HUES48 (cell line): Measurements from ENCODE around the gene C2orf42.
A peak's percentile ranks its signal among the peaks of the same experiment; 100 is the strongest.
"Not testable (repeated sequence)": the region's sequence is repeated elsewhere in the genome, so short reads cannot be mapped to it uniquely, and the experiment has no call there.

Experiments used
- H3K27ac ChIP-seq: one replicate; pipeline ENCODE4 v1.7.0; 2013; ENCODE audit warnings: low read depth, low read length, inconsistent platforms
- H3K27me3 ChIP-seq: 2 replicates; pipeline ENCODE4 v1.6.1; 2013; ENCODE audit warnings: mild to moderate bottlenecking, low read length; ENCODE audit not compliant: control insufficient read depth, insufficient read depth
- H3K36me3 ChIP-seq: 2 replicates; pipeline ENCODE4 v1.6.1; 2013; ENCODE audit warnings: low read length; ENCODE audit not compliant: control insufficient read depth, insufficient read depth
- H3K4me1 ChIP-seq: 2 replicates; pipeline ENCODE4 v1.6.1; 2013; ENCODE audit warnings: mild to moderate bottlenecking, low read length; ENCODE audit not compliant: control insufficient read depth, insufficient read depth
- H3K4me3 ChIP-seq: 2 replicates; pipeline ENCODE4 v1.5.1; 2013; ENCODE audit warnings: mild to moderate bottlenecking, low read depth, low read length
- H3K9ac ChIP-seq: 2 replicates; pipeline ENCODE4 v1.6.1; 2013; ENCODE audit warnings: mild to moderate bottlenecking, low read depth, low read length, moderate library complexity
- H3K9me3 ChIP-seq: 2 replicates; pipeline ENCODE4 v1.6.1; 2013; ENCODE audit warnings: low read length; ENCODE audit not compliant: control insufficient read depth, insufficient read depth

Gene C2orf42

DNA sequence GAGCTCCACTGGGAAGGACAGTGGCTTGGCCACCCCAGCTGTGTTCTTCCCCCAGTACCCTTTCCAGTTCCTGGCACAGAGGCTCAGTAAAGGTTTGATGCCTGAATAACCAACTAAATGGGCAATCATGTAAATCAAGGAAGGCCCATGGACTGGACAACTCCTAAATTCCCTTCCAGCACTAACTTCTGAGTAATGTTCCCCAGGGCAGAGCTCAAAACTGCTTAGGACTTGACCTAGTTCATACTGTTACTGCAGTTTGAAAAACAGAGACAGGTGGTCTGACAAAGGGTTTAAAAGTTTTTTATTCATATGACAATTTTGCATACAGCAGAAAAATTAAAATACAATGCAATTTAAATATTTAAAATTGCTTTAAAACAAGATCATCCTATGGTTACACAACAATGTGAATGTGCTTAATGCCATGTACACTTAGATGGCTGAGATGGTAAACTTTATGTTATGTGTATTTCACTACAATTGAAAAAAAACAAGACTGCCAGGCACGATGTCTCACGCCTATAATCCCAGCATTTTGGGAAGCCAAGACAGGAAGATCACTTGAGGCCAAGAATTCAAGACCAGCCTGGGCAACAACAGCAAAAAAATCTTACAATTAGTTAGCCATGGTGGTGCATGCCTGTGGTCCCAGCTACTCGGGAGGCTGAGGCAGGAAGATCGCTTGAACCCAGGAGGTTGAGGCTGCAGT is 77.3 kb downstream of the C2orf42 start:
- no peaks in the 10 kb centered on the region for H3K27me3 ChIP-seq
- no peaks in the 10 kb centered on the region for H3K9me3 ChIP-seq
- no peak overlapping the region for H3K27ac ChIP-seq
- no peaks in the 10 kb centered on the region for H3K36me3 ChIP-seq
- H3K4me3 ChIP-seq: no peak overlapping the region
- peaks cover 26% of the 10 kb centered on the region for H3K4me1 ChIP-seq
- no peak overlapping the region for H3K9ac ChIP-seq

DNA sequence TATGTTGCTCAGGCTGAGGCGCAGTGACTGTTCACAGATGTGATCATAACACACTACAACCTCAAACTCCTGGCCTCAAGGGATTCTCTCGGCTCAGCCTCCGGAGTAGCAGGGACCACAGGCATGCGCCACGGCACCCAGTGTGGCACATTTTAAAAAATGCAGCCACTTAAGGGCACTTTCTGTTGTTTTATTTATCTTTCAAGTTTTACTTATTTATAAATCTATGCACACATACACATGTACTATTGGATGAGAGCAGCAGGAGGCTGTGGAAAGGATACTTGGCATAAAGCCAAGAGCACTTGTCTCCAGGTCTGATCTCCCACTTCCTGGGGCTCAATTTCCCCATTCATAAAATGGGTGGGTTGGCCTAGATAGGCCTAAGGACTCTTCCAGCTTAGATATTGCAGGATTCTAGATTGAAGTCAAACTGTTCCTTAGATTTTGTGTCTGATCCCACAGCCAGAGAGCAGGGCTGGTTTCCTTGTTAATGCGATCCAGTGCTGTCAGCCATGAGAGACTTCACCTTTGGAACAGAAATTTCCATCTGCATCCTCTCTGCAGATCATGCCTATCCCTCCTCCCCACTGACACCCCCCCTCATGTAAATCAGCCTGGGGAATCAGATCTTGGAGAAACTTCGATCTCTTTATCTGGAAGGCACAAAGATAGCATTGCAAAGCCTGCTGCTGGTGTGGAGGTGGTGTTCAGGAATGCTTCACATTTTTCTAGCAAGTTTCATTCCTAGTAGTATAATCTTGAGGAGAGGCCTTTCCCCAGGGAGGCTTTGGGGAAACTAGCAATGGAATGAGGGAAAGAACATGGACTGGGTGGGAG is 78.8 kb downstream of the C2orf42 start:
- no peak overlapping the region for H3K4me3 ChIP-seq
- no peak overlapping the region for H3K9ac ChIP-seq
- H3K27ac ChIP-seq: peak overlapping the region; percentile 11
- H3K27me3 ChIP-seq: no peaks in the 10 kb centered on the region
- no peaks in the 10 kb centered on the region for H3K9me3 ChIP-seq
- peaks cover 32% of the 10 kb centered on the region for H3K4me1 ChIP-seq
- H3K36me3 ChIP-seq: no peaks in the 10 kb centered on the region

DNA sequence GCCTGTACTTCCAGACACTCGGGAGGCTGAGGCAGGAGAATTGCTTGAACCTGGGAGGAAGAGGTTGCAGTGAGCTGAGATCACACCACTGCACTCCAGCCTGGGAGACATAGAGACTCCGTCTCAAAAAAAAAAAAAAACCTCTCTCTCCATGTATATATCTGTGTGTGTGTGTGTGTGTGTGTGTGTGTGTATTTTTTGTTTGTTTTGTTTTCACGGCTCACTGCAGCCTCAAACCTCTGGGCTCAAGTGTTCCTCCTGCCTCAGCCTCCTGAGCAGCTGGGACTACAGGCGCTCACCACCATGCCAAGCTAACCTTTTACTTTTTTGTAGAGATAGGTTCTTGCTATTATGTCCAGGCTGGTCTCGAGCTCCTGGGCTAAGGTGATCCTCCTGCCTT is 80.4 kb downstream of the C2orf42 start:
- not testable (repeated sequence) for H3K4me3 ChIP-seq, H3K9ac ChIP-seq, H3K9me3 ChIP-seq, H3K27ac ChIP-seq, H3K36me3 ChIP-seq, H3K27me3 ChIP-seq
- H3K4me1 ChIP-seq: peaks cover 26% of the 10 kb centered on the region

DNA sequence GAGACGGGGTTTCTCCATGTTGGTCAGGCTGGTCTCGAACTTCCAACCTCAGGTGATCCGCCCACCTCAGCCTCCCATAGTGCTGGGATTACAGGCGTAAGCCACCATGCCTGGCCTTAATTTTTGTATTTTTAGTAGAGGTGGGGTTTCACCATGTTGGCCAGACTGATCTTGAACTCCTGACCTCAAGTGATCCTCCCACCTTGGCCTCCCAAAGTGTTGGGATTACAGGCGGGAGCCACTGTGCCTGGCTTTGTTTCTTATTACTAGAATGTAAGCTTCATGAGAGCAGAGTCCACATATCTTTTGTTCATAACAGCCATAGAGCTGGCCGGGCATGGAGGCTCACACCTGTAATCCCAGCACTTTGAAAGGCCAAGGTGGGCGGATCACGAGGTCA is 84.7 kb downstream of the C2orf42 start:
- not testable (repeated sequence) for H3K9ac ChIP-seq, H3K27me3 ChIP-seq, H3K27ac ChIP-seq, H3K4me3 ChIP-seq, H3K9me3 ChIP-seq, H3K36me3 ChIP-seq
- peaks cover 26% of the 10 kb centered on the region for H3K4me1 ChIP-seq

DNA sequence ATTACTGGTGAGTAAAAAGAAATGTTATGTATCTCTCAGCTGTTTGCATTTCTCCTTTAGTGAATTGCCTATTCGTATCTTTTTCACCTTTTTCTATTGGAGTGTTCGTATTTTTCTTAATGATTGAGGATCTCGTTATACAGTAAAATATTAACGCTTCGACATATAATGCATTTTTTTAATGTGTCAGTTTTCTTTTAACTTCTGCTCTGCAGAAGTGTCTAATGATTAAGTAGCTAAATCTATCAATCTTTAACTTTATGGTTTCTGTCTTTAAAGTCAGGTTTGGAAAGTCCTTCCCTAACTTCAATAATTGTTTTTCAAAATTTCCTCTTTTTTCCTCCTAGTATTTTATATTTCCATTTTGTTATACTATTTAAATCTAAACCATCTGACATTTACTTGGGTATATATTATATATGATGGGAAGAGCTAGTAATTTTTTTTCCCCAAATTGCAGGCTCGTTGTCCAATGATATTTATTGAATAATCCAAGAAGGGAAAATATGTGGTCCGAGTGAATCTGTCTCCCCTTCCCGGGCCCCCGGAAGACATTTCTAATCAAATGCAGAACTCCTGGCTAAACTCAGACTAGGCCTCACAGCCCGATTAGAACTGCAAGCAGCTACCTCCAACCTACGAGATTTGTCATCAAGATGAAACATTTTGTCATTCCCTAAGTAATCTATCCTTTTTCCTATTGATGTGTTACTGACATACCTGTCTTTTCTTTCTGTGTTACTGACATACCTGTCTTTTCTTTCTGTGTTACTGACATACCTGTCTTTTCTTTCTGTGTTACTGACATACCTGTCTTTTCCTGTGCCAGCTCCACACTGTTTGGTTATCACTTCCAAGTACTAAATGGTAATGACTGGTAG is 86.3 kb downstream of the C2orf42 start:
- Histone ChIP-seq H3K27ac (peak overlapping the region; percentile 57), H3K36me3 (no peaks in the 10 kb centered on the region), H3K4me3 (no peak overlapping the region), H3K27me3 (no peaks in the 10 kb centered on the region), H3K4me1 (peaks cover 26% of the 10 kb centered on the region), H3K9ac (no peak overlapping the region), H3K9me3 (no peaks in the 10 kb centered on the region)

DNA sequence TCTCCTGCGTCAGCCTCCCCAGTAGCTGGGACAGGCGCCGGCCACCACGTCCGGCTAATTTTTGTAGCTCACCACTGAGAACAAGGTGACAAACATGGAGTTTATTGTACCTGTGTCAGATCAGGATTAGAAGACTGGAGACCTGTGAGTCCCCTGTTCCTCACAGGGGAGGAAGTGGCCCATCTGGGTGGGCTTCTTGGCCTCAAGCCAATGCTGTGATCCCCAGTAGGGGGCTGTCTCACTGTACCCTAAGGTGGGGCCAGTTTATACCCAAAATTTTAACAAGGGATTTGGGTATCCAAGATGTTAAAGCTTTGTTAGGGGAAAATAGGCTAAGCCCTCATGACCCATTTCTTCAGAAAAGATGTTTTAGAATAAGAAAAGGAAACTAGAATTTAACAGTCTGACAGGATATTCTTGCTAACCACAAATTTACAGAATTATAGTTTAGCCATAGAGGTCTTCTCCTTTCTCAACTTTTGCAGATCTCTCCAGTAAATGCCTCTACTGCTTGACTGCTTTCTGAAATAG is 87.2 kb downstream of the C2orf42 start:
- Histone ChIP-seq H3K4me3 (no peak overlapping the region), H3K27me3 (no peaks in the 10 kb centered on the region), H3K36me3 (no peaks in the 10 kb centered on the region), H3K9ac (no peak overlapping the region), H3K4me1 (peaks cover 21% of the 10 kb centered on the region), H3K27ac (peak overlapping the region; percentile 57), H3K9me3 (no peaks in the 10 kb centered on the region)

DNA sequence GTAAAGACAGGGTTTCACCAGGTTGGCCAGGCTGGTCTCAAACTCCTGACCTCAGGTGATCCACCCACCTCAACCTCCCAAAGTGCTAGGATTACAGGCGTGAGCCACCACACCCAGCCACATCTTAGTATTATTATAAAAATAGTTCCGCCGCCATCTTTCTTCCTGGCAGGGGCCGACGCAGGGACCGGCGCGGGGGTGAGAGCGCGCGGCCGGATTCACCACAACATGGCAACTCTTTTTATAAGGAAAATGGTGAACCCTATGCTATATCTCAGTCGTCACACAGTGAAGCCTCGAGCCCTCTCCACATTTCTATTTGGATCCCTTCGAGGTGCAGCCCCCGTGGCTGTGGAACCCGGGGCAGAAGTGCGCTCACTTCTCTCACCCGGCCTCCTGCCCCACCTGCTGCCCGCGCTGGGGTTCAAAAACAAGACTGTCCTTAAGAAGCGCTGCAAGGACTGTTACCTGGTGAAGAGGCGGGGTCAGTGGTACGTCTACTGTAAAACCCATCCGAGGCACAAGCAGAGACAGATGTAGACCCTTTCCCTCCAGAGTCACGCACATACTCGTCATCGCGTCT is 88.4 kb downstream of the C2orf42 start:
- H3K4me1 ChIP-seq: peaks cover 12% of the 10 kb centered on the region; the same call in 1 of the 2 replicates
- not testable (repeated sequence) for H3K9me3 ChIP-seq, H3K27ac ChIP-seq, H3K36me3 ChIP-seq, H3K4me3 ChIP-seq, H3K27me3 ChIP-seq, H3K9ac ChIP-seq

DNA sequence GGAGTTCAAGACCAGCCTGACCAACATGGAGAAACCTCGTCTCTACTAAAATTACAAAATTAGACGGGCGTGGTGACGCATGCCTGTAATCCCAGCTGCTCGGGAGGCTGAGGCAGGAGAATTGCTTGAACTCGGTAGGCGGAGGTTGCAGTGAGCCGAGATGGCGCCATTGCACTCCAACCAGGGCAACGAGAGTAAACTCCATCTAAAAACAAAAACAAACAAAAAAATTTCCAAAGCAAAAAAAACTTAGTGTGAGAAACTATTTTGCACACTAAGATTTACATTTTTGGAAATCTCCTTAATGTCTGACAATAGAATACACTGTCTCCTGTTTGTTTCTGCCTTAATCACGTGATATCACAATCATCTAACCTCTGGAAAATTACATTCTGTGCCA is 89.1 kb downstream of the C2orf42 start:
- H3K9me3 ChIP-seq, H3K4me3 ChIP-seq, H3K27ac ChIP-seq, H3K36me3 ChIP-seq, H3K9ac ChIP-seq, H3K27me3 ChIP-seq: not testable (repeated sequence)
- H3K4me1 ChIP-seq: peaks cover 12% of the 10 kb centered on the region; the same call in 1 of the 2 replicates

DNA sequence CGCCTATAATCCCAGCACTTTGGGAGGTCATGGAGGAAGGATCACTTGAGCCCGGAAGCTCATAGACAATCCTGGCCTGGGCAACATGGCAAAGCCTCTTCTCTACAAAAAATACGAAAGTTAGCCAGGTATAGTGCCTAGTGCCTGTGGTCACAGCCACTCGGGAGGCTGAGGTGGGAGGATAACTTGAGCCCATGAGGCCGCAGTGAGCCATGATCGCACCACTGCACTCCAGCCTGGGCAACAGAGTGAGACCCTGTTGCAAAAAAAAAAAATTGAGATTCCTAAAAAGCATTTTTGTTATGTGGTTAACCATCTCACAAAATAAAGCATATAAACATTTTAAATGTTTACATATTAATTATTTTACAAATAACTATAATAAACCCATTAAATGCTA is 89.6 kb downstream of the C2orf42 start:
- Histone ChIP-seq H3K4me3 (no peak overlapping the region), H3K27ac (no peak overlapping the region), H3K36me3 (no peaks in the 10 kb centered on the region), H3K4me1 (peaks cover 12% of the 10 kb centered on the region; the same call in 1 of the 2 replicates), H3K27me3 (no peaks in the 10 kb centered on the region), H3K9ac (no peak overlapping the region), H3K9me3 (no peaks in the 10 kb centered on the region)
